ENCODE results near the gene FAM47E. TPM values are rescaled to one million over a fixed set of nuclear protein-coding genes. Genes with fewer than 3 reads are reported as not detected.

FAM47E gene
- total RNA-seq, 4 donors from 2014 or later = 5.6 to 13.7 (median 7.4) TPM

- TF ChIP-seq CTCF (IDR thresholded peaks at IDR 0.05; ENCODE audit: low read depth) = no peak
Observed at GRCh38 chr4:76309939-76310550, 58.5 kb downstream of the FAM47E start.

- no peak for TF ChIP-seq CTCF (IDR thresholded peaks at IDR 0.05; ENCODE audit: low read depth)
Observed at GRCh38 chr4:76310683-76311082, 59.2 kb downstream of the FAM47E start.

- no peak for TF ChIP-seq CTCF (IDR thresholded peaks at IDR 0.05; ENCODE audit: low read depth)
Observed at GRCh38 chr4:76311896-76312331, 60.4 kb downstream of the FAM47E start.

- no peak for TF ChIP-seq CTCF (IDR thresholded peaks at IDR 0.05; ENCODE audit: low read depth)
Observed at GRCh38 chr4:76312457-76312856, 60.9 kb downstream of the FAM47E start.

GRCh38 chr4:76313547-76313946, 62.0 kb downstream of the FAM47E start:
- TF ChIP-seq CTCF (IDR thresholded peaks at IDR 0.05; ENCODE audit: low read depth) = no peak

GRCh38 chr4:76315267-76315918, 63.9 kb downstream of the FAM47E start:
- TF ChIP-seq CTCF (IDR thresholded peaks at IDR 0.05; ENCODE audit: low read depth) = no peak

GRCh38 chr4:76316131-76316530, 64.6 kb downstream of the FAM47E start:
- TF ChIP-seq CTCF (IDR thresholded peaks at IDR 0.05; ENCODE audit: low read depth) = no peak
